HuH-7 (cell line): ENCODE measurements around the gene DCAF4.
A peak's percentile ranks its signal among the peaks of the same experiment; 100 is the strongest.

Source experiments
- DNase-seq: peaks from one replicate; pipeline ENCODE4 v3.0.0; 2011; ENCODE audit warnings: low spot score

Gene DCAF4

GRCh38 chr14:72894623-72895378, 31.5 kb upstream of the DCAF4 start:
- peak; percentile 26 for DNase-seq

- no peak for DNase-seq
Measured at GRCh38 chr14:72898448-72898847, 27.8 kb upstream of the DCAF4 start.

- no peak for DNase-seq
Measured at GRCh38 chr14:72901361-72901760, 24.9 kb upstream of the DCAF4 start.

- no peak for DNase-seq
Measured at GRCh38 chr14:72902801-72903530, 23.3 kb upstream of the DCAF4 start.

- no peak for DNase-seq
Measured at GRCh38 chr14:72903716-72904115, 22.5 kb upstream of the DCAF4 start.

- DNase-seq = no peak
Measured at GRCh38 chr14:72904218-72904617, 22.0 kb upstream of the DCAF4 start.

GRCh38 chr14:72904840-72905561, 21.3 kb upstream of the DCAF4 start:
- DNase-seq = no peak

GRCh38 chr14:72906316-72906715, 19.9 kb upstream of the DCAF4 start:
- no peak for DNase-seq

GRCh38 chr14:72906879-72907278, 19.4 kb upstream of the DCAF4 start:
- DNase-seq = no peak

- DNase-seq = no peak
Measured at GRCh38 chr14:72907886-72908285, 18.4 kb upstream of the DCAF4 start.

- no peak for DNase-seq
Measured at GRCh38 chr14:72909163-72909562, 17.1 kb upstream of the DCAF4 start.

GRCh38 chr14:72913809-72914208, 12.5 kb upstream of the DCAF4 start:
- no peak for DNase-seq

- no peak for DNase-seq
Measured at GRCh38 chr14:72916174-72916573, 10.1 kb upstream of the DCAF4 start.

- no peak for DNase-seq
Measured at GRCh38 chr14:72917094-72917802, 9.0 kb upstream of the DCAF4 start.

- DNase-seq = no peak
Measured at GRCh38 chr14:72920008-72920407, 6.3 kb upstream of the DCAF4 start.

GRCh38 chr14:72921396-72921795, 4.9 kb upstream of the DCAF4 start:
- no peak for DNase-seq

GRCh38 chr14:72924337-72924736, 1.9 kb upstream of the DCAF4 start:
- no peak for DNase-seq

- DNase-seq = no peak
Measured at GRCh38 chr14:72925171-72925759, 999 bp upstream of the DCAF4 start.

- no peak for DNase-seq
Measured at GRCh38 chr14:72925815-72926291, 411 bp upstream of the DCAF4 start.

- no peak for DNase-seq
Measured at GRCh38 chr14:72928872-72929271, 2.6 kb downstream of the DCAF4 start.

- no peak for DNase-seq
Measured at GRCh38 chr14:72929316-72930080, 3.2 kb downstream of the DCAF4 start.
